Measurements from ENCODE around the gene SORBS2.
"Not testable (repeated sequence)": the region's sequence is repeated elsewhere in the genome, so short reads cannot be mapped to it uniquely, and the experiment has no call there.

Gene SORBS2

GRCh38 chr4:185734214-185734613, 77.8 kb downstream of the SORBS2 start:
- no peak for DNase-seq

GRCh38 chr4:185730849-185731608, 81.0 kb downstream of the SORBS2 start:
- no peak for DNase-seq

GRCh38 chr4:185730387-185730786, 81.6 kb downstream of the SORBS2 start:
- DNase-seq: no peak

GRCh38 chr4:185729391-185729804, 82.6 kb downstream of the SORBS2 start:
- DNase-seq: no peak

GRCh38 chr4:185728893-185729292, 83.1 kb downstream of the SORBS2 start:
- no peak for DNase-seq

GRCh38 chr4:185726931-185727330, 85.1 kb downstream of the SORBS2 start:
- DNase-seq: no peak

GRCh38 chr4:185723631-185724260, 88.2 kb downstream of the SORBS2 start:
- DNase-seq: no peak

- no peak for DNase-seq
Measured at GRCh38 chr4:185722029-185722316, 90.0 kb downstream of the SORBS2 start.

GRCh38 chr4:185721190-185722028, 90.6 kb downstream of the SORBS2 start:
- DNase-seq: no peak

GRCh38 chr4:185719500-185719858, 92.5 kb downstream of the SORBS2 start:
- no peak for DNase-seq

GRCh38 chr4:185718578-185719499, 93.2 kb downstream of the SORBS2 start:
- peak; percentile 0 for DNase-seq

- DNase-seq: no peak
Measured at GRCh38 chr4:185717377-185717741, 94.6 kb downstream of the SORBS2 start.

- DNase-seq: peak; percentile 3
Measured at GRCh38 chr4:185716577-185717376, 95.2 kb downstream of the SORBS2 start.

GRCh38 chr4:185716141-185716551, 95.8 kb downstream of the SORBS2 start:
- peak; percentile 81 for DNase-seq

- not testable (repeated sequence) for DNase-seq
Measured at GRCh38 chr4:185714524-185714923, 97.5 kb downstream of the SORBS2 start.

- DNase-seq: no peak
Measured at GRCh38 chr4:185713731-185714130, 98.3 kb downstream of the SORBS2 start.

- DNase-seq: no peak
Measured at GRCh38 chr4:185713272-185713671, 98.7 kb downstream of the SORBS2 start.

- no peak for DNase-seq
Measured at GRCh38 chr4:185712350-185713024, 99.5 kb downstream of the SORBS2 start.

- DNase-seq: no peak
Measured at GRCh38 chr4:185711726-185712125, 100.3 kb downstream of the SORBS2 start.

GRCh38 chr4:185710487-185710995, 101.5 kb downstream of the SORBS2 start:
- no peak for DNase-seq
